Cortex of kidney (tissue), 1 donor: ENCODE data around the gene GDPD1.
"Not testable (repeated sequence)": the region's sequence is repeated elsewhere in the genome, so short reads cannot be mapped to it uniquely, and the experiment has no call there.

ENCODE experiments used
- DNase-seq: peaks from one replicate; lab custom pipeline; 2025; lab: John Stamatoyannopoulos, UW

The GDPD1 gene

GRCh38 chr17:59244081-59244480, 23.8 kb downstream of the GDPD1 start:
- DNase-seq: no peak

- no peak for DNase-seq
Observed at GRCh38 chr17:59254742-59255141, 34.4 kb downstream of the GDPD1 start.

- no peak for DNase-seq
Observed at GRCh38 chr17:59257101-59257500, 36.8 kb downstream of the GDPD1 start.

- DNase-seq: no peak
Observed at GRCh38 chr17:59260722-59261121, 40.4 kb downstream of the GDPD1 start.

- no peak for DNase-seq
Observed at GRCh38 chr17:59266745-59267144, 46.4 kb downstream of the GDPD1 start.

GRCh38 chr17:59267776-59268175, 47.5 kb downstream of the GDPD1 start:
- no peak for DNase-seq

- DNase-seq: no peak
Observed at GRCh38 chr17:59275618-59276017, 55.3 kb downstream of the GDPD1 start.

- no peak for DNase-seq
Observed at GRCh38 chr17:59277031-59277430, 56.7 kb downstream of the GDPD1 start.

- no peak for DNase-seq
Observed at GRCh38 chr17:59278406-59278805, 58.1 kb downstream of the GDPD1 start.

GRCh38 chr17:59284317-59284716, 64.0 kb downstream of the GDPD1 start:
- DNase-seq: no peak

- no peak for DNase-seq
Observed at GRCh38 chr17:59287452-59287851, 67.1 kb downstream of the GDPD1 start.

- DNase-seq: no peak
Observed at GRCh38 chr17:59287891-59288290, 67.6 kb downstream of the GDPD1 start.

- DNase-seq: no peak
Observed at GRCh38 chr17:59289981-59290301, 69.6 kb downstream of the GDPD1 start.

- not testable (repeated sequence) for DNase-seq
Observed at GRCh38 chr17:59290302-59290998, 70.1 kb downstream of the GDPD1 start.

- no peak for DNase-seq
Observed at GRCh38 chr17:59292174-59292523, 71.8 kb downstream of the GDPD1 start.

GRCh38 chr17:59296190-59296589, 75.9 kb downstream of the GDPD1 start:
- DNase-seq: no peak

GRCh38 chr17:59298521-59298920, 78.2 kb downstream of the GDPD1 start:
- no peak for DNase-seq

GRCh38 chr17:59299400-59300092, 79.2 kb downstream of the GDPD1 start:
- DNase-seq: no peak

- no peak for DNase-seq
Observed at GRCh38 chr17:59300941-59301340, 80.6 kb downstream of the GDPD1 start.

GRCh38 chr17:59304811-59305210, 84.5 kb downstream of the GDPD1 start:
- DNase-seq: no peak

- no peak for DNase-seq
Observed at GRCh38 chr17:59310263-59310920, 90.1 kb downstream of the GDPD1 start.

- no peak for DNase-seq
Observed at GRCh38 chr17:59311051-59311468, 90.7 kb downstream of the GDPD1 start.

GRCh38 chr17:59311521-59311920, 91.2 kb downstream of the GDPD1 start:
- DNase-seq: not testable (repeated sequence)
